Measurements from ENCODE around the gene PMPCA.
A peak's percentile ranks its signal among the peaks of the same experiment; 100 is the strongest.

PMPCA gene

DNA sequence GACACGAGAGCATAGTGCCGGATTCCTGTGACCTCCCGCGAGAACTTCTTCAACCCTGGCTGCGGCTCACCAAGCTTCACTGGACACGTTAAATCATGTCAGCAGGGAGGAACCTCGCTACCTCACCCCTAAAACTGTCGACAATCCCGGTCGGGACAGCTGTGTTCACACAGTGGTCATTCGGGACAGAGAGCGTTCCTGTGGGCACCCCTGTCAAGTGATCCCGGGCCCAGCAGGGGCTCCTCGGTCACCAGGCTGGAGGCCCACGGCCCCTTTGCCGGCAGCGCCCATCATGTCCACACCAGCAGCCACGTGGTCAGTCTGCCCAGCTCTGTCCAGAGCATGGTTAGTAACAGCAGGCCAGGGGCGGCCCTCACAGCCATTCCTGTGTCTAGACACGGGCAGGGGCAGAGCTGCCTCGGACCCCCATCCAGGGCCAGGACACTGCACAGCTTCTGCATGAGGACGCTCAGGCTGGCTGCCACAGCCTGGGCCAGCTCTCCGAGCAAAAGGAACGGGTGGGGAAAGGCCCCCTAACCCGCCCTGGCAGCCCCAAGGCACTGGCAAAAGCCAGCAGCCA lies 25.7 kb downstream of the PMPCA start:
- no peak for DNase-seq (ENCODE audit: low read depth, low spot score)

DNA sequence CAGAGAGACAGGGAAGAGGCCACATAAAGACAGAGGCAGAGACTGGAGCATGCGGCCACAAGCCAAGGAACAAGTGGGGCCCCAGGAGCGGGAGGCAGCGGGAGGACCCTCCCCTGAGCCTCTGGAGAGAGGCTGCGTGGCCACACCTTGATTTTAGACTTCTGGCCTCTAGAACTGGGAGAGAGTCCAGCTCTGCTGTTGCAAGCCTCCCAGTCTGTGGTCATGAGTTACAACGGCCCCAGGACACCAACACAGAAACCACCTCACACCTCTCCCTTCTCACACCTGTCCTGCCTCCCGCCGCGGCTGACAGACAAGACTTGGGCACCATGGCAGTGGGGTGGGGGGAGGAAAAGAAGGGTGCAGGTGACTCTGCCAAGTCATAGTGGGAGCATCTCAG lies 27.0 kb downstream of the PMPCA start:
- peak; percentile 54 for DNase-seq (ENCODE audit: low read depth, low spot score)

DNA sequence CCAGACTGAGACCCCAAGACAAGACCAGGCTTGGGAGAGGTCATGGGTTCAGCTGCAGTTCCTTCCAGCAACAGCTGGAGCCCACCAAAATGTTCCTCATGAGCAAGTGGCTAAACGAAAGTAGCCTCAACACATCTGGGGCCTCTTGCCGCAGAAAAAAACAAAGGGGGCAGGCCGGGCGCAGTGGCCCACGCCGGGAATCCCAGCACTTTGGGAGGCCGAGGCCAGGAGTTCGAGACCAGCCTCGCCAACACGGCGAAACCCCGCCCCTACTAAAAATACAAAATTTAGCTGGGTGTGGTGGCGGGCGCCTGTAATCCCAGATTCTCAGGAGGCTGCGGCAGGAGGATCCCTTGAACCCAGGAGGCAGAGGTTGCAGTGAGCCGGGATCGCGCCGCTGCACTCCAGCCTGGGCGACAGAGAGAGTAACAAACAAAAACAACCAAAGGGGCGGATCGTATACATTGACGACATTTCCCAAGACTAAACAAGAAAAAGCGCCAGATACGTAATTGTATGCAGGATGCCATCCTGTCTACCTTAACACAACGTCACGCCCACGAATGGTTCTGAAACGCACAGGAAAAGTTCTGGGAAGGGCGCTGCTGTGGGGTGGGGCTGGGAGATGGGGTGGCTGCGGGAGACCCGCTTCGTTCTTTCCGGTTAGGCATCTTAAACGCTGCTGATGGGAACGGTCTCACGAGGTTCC lies 27.5 kb downstream of the PMPCA start:
- no peak for DNase-seq (ENCODE audit: low read depth, low spot score)

DNA sequence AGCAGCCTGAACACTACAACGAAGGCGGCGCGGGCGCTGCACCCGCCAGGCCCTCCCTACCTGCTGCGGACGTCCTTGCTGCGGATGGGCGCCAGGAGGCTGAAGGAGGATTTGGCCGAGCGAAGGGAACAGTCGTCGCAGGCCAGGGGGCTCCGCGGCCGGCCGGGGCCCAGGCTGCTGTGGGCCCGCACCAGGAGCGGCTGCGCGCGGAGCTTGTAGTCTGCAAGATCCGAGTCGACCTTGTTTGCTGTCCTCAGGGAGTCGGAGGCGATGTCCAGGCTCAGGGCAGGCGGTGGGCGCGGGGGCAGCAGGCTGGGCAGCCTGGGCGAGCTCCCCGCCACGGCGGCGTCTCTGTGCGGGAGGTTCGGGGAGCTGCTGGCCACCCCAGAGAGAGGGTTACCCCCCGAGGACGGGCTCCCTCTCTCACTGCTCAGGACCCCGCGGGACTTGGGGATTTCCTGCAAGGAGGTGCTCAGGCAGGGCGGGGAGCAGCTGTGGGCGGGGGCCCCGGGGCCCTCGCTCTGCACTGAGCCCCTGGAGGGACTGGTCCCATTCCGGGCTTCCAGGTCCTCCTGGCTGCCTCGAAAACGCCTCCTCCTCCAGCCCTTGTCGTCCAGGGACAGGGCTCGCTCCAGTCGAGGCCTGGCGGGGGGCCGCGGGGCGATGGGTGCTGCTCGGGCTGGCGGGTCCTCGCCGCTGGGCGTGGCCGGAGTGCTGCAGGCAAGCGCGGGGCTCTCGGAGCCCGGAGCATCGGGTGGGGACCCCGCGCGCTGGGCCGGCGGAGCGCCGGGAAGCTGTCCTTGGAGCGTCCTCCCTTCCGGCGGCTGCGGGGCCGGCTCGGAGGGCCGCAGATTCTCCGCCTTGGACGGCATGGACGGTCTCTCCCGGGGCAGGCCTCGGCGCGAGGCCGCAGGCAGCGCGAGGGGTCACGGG lies 28.4 kb downstream of the PMPCA start:
- peak; percentile 59 for DNase-seq (ENCODE audit: low read depth, low spot score)

DNA sequence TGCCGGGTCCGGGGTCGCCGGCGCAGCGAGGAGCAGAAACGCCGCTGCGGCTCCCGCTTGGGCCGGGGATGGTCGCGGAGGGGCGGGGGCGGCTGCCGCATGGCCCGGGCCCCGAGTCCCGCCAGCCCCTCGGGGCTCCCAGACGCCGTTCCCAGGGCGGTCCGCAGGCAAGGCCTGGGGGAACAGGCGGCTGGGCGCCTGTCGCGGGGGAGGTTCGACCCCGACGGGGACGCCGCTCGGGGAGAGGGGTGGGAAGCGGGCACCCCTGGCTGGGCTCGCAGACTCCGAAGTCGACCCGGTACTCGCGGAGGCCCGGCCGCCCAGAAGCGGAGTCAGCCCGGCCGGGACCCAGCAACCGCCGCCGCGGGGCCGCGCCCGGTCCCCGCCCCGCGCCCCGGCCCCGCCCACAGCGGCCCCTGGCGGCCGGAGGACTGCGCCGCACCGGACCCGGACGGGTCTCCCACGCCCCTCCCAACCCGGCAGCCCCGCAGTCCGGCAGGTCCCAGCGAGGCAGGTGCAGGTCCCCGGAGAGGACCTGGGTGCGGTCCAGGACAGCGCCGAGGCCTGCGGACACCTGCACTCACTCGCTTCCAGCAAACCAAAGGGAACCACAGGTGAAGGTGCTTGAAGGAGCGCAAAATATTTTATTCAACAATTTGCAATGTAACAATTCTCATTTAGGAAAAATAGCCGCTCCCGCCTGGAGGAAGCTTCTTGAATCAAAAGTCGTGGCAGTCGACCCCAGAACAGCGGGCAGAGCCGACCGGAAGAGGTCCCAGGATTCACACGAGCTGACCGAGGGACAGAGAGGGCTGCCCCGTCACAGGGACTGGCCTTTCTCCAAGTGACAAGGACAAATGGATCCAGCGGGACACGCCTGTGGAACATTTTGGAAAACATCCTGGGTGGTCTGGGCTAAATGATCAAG lies 29.3 kb downstream of the PMPCA start, which contains the start of gene INPP5E:
Gene INPP5E, minus strand, starts transcription at position 365 of the 928 bp plus-strand sequence. CDS start 426 bp downstream, outside the sequence.
- peak; percentile 92 for DNase-seq (ENCODE audit: low read depth, low spot score)

DNA sequence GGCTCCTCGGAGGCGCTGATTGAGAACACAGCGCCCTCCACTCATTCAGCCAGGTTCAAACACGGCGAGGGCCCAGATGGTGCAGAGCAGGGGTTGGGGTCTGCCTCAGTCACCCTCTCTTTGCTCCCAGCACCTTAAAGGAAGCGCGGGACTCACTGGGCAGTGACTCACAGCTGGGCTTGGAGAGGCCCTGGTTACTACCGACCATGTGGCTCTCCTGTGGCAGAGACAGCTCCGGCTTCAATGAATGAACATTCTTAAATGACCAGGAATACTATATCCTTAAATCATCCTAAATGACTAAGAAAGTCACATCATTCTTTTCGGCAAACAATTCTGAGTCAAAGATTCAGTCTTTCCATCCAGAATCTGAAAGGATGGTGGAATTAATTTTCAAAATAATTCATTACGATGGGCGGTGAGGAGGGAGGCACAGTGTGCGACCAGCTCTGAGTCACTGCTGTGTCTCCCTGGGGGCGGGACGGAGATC lies 30.8 kb downstream of the PMPCA start:
- DNase-seq (ENCODE audit: low read depth, low spot score): peak; percentile 68

DNA sequence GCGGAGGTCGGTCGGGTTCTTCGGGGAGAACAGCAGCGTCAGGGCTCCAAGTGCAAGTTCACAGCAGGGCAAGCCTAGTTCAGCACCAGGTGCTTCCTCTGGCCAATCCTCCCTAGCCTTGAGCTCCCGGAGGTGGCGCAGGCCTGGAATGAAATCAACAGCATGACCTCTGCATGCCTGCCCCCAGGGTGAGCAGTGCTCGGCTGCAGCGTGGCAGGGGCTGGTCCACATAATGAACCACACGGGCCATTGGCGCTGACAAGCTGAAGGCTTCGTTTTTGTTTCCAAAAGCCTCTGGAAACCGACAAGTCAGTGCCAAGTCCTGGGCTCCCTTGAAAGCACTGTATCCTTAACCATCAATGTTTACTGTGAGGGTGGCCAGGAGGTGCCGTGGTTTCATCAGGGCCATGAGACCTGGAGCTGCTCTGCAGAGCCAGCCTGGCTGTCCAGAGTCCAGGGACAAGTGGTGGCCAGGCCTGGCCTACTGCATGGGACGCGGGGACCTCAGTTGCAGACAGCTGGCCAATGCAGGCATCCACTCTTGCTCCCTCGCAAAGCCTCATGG lies 31.3 kb downstream of the PMPCA start:
- DNase-seq (ENCODE audit: low read depth, low spot score): peak; percentile 63

DNA sequence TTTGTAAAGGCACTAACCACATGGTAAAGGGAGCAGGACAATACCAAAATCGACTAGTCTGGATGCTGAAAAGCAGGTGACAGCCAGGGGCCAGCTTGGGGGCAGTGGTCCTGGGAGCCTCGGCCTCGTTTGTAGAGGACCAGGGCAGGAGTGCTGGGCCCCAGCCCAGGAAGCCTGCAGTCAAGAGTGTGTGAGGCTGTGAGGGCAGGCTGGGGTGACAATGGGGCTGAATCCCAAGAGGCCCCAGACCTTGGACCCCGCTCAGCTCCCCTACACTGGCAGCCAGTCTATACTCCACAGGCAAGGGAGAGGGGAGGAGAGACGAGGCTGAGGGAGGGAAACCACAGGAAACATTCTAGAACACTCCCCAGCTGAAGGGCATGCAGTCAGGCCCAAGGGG lies 31.8 kb downstream of the PMPCA start:
- DNase-seq (ENCODE audit: low read depth, low spot score): no peak

DNA sequence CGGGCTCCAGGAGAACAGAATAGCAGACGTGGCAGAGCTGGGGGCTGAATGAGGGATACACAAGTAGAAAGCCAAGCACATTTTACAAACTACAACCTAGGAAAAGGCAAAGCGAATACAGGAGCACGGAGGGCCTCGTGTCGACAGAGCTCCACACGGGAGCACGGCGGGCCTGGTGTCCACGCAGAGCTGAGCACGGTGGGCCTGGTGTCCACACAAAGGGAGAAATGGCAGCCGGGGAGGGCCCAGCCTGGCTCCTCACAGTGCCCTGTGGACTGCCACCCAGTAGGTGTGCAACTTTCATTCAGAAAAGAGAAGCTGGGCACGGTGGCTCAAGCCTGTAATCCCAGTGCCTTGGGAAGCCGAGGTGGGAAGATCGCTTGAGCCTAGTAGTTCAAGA lies 32.6 kb downstream of the PMPCA start:
- no peak for DNase-seq (ENCODE audit: low read depth, low spot score)

DNA sequence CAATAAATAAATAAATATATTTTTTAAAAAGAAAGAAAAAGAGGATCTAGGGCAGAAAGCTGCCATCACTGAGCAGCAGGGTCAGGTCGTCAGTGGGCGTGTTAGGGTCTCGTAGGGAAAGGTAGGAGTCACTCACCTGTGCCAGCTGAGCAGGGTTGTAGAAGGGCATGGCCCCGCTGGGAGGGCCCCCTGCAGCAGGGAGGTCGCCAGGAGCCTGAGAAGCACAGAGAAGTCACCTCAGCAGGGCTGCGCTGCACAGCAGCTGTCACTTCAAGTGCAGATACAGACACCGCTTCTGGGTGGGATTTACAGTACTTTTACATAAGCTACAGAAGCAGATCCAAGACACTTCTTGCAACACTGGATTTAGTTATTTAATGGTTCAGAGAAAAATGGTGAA lies 33.2 kb downstream of the PMPCA start:
- no peak for DNase-seq (ENCODE audit: low read depth, low spot score)

DNA sequence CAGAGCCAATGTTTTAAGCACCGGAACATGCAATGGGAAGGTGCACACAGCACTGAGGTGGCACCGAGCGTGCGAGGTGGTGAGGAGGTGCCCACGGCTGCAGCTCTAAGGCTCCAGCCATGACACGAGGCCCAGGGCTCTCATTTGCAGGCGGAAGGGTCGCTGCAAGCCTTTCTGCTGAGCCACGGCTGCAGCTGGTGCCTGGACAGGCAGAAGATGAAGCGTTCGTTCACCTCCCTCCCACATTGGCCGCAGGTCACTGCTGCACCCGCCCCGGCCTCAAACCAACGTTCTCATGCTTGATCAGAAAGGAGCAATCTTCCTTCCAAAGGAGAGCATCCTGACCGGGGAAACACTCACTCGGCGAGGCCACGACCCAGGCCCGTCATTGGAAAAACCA lies 33.6 kb downstream of the PMPCA start:
- no peak for DNase-seq (ENCODE audit: low read depth, low spot score)

DNA sequence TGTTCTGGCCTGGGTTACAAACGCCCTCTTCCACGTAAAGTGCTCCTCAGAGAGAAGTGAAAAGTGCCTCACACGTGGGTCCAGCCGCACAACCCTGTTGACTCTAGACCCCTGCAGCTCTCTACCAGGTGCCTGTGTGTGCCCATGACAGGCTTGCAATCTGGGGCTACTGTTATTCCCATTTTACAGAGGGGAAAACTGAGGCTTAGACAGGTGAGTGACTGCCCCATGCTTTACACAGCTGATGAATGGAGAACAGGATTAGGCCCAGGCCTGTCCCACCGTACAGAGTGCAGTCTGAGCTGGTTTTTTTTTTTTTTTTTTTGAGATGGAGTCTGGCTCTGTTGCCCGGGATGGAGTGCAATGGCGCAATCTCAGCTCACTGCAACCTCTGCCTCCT lies 35.3 kb downstream of the PMPCA start:
- DNase-seq (ENCODE audit: low read depth, low spot score): no peak

DNA sequence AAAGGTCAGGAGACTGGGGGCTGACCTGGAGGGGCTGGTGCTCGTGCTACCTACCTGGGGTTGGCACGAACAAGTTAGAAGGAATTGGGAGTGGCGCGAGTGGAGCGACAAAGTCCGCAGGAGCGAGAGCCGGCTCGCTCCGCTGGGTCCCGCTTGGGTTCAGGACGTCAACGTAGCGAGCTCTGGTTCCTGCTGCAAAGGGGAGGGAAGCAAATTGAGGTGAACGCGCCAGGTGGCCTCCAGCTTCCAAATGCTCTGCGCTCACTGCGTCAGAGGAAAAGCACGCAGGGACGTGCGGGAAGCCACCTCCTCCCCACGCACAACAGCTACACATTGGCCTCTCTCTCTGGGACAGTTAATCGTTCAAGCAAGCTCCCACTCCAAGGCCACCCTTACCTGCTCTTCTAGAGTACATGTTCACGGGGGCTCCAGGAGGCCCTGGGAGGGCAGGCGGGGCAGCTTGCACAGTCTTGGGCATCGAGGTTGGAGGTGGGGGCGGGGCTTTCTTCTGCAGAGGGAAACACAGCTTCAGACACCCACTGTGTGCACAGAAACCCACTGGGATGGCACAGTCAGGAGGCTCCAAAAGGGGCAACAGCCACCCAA lies 36.8 kb downstream of the PMPCA start:
- no peak for DNase-seq (ENCODE audit: low read depth, low spot score)

DNA sequence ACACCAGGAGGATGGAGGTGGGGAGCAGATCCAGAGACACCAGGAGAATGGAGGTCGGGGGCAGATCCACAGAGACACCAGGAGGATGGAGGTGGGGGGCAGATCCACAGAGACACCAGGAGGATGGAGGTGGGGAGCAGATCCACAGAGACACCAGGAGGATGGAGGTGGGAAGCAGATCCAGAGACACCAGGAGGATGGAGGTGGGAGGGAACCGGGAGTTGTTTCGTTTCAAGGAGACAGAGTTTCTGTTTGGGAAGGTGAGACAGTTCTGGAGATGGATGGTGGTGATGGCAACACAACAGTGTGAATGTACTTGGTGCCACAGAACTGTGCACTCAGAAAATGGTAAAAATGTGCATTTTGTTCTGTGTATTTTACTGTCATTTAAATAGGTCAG lies 38.2 kb downstream of the PMPCA start:
- no peak for DNase-seq (ENCODE audit: low read depth, low spot score)

DNA sequence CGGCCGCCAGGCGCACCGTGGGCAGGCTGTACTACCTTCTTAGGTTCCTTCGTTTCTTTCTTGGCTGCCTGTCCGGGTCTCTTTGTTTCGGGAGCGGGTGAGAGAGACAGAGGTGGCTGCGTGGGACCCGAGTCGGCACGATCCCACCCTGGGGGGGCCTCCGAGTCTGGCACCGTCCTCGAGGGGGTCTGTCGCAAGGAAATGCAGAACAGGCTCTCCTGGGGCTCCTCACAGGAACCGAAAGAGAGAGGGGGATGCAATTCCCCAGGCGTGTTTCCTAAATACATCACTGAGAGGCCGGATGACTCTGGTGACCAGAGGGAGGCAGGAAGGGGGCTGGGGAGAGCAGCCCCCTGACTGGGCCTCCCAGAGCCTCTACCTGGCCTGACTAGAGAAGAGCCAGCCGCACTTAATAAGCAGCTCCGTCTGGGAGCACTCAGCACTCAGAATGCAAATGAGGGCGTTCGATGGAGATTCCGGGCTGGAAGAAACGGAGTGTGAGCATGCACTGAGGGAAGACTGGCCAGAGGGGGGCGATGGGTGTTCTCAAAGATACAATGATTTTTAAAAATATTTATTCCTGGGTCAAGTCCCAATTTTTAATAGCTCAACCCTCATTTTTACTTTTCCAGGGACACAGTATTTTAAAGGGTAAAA lies 40.9 kb downstream of the PMPCA start:
- no peak for DNase-seq (ENCODE audit: low read depth, low spot score)

DNA sequence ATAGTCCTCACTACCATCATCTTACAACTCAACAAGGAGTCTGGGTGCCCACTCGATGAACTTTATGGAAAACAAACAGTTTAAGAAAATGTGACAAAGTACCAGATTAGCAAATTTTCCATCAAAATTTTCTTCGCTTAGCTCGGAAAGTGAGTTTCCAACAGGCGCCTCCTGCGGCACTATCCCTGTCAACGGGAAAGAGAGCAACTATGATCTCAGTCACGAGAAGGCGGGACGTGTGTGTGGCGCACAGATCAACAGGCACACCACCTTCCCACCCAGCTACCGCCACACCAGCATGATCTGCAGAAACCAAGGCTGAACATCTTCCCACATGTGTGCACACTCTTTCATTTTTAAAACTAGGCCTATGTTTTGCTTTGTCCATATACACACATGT lies 42.9 kb downstream of the PMPCA start:
- no peak for DNase-seq (ENCODE audit: low read depth, low spot score)

DNA sequence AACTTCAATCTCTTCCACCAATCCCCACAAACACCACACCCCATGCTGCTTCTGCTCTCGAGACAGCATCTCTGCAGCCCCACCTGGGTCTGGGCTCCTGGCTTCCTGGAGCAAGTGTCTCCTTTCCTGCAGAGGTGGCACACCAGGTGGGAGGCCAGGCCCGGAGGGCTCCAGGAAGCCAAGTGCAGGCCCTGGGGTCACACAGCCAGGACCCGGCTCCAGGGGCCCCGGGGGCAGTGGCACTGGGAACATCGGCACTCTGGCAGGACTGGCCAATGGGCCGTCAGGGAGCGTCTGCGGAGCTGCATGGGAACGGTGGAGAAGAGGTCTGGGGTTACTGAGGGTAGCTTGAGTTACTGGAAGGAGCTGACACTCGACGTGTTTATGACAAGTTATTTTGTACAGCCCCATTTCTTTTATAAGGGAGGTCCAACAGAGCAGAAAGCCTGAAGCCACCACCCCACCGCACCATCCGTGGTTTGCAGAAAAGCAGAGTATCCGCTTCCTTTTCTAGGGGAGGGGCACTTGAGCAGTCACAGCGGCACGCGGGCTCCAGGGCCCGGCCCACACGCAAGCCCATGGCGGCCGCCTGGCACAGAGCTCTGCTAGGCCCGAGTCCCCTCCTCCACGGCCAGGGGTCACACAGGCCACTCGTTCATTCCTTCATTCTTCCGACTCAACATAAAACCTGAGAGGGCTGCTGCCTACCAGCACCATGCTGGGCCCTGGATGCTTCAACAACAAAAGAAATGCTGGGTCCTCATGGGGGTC lies 43.8 kb downstream of the PMPCA start:
- DNase-seq (ENCODE audit: low read depth, low spot score): no peak

DNA sequence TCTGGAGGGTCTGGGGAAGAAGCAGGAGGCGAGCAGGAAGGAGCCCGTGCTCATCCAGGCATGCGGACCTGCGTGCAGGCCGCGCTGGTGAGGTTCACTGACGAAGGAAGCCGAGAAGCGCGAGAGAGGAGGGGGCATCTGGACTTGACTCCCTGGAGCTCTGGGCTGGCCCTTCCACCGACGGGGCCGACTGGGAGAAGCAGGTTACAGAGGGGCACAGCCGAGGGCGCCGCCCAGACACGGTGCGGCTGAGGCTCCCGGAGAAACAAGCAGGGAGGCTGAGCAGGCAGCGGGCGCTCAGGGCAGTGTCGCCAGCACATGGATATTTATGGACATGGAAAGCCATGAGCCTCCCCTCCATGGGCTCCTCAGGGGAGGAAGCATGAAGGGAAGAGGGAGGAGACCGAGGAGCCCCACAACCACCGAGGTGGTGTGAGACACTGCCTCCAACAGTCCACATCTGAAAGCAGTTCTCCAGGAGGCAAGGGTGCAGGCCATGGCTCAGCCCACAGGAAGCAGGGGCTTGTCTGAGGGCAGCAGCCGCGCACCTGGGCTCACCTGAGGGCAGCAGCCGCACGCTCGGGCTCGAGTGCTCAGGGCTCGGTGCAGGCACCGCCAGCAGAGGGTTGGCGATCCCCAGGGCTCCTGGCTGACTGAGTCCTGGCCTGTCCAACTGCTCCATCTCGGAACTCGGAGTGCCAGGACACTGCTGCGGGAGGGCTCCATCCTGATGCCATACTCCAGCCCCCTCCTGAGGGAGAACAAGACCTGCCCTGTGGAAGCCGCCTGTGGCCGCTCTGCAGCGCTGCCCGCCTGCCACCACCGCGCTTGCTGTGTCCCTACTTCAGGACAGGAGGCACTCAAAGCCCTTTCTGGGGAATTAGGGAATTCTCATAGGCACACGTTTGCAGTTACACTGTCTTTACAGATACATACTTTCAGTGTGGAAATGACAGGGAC lies 44.9 kb downstream of the PMPCA start:
- DNase-seq (ENCODE audit: low read depth, low spot score): no peak

All from astrocyte of the hippocampus (primary cell).